Ascending aorta (tissue), 2 donors: Measurements from ENCODE around the gene MTO1. TPM values are rescaled to one million over a fixed set of nuclear protein-coding genes. Genes with fewer than 3 reads are reported as not detected.
"Not testable (repeated sequence)": the region's sequence is repeated elsewhere in the genome, so short reads cannot be mapped to it uniquely, and the experiment has no call there.

Experiments used
- DNase-seq, 2 donors: peaks; one replicate each; pipeline ENCODE4 v3.0.0-alpha.2; 2019; ENCODE audit warnings: low spot score in 2 of 2
- H3K27ac ChIP-seq, 2 donors: fragments of 200-600 bp; sonication (generic); one replicate each; pipeline ENCODE4 v1.5.1; 2016 to 2017; ENCODE audit warnings: mild to moderate bottlenecking in 1 of 2
- H3K27me3 ChIP-seq: fragments of 200-600 bp; sonication (generic); one replicate; pipeline ENCODE4 v1.5.1; 2017
- H3K36me3 ChIP-seq, 2 donors: fragments of 200-600 bp; sonication (generic); one replicate each; pipeline ENCODE4 v1.5.1; 2016
- H3K4me1 ChIP-seq, 2 donors: fragments of 200-600 bp; sonication (generic); one replicate each; pipeline ENCODE4 v1.5.1; 2016 to 2017; ENCODE audit warnings: mild to moderate bottlenecking in 1 of 2
- H3K4me3 ChIP-seq, 2 donors: fragments of 200-600 bp; sonication (generic); one replicate each; pipeline ENCODE4 v1.5.1; 2016 to 2017; ENCODE audit warnings: mild to moderate bottlenecking in 1 of 2
- H3K9me3 ChIP-seq, 2 donors: fragments of 200-600 bp; sonication (generic); one replicate each; pipeline ENCODE4 v1.5.1; 2016
- intact Hi-C: fragments of 100-400 bp; cut with DNase I; formaldehyde crosslinking; loops from one replicate; pipeline ENCODE4 v1.15.1; 2023
- total RNA-seq: library from RNA; depleted of rRNA; stranded (reverse); fragments of >200 nt; gene quantifications from one replicate; pipeline ENCODE4 v1.1.0, GENCODE V29; 2016
- TF ChIP-seq, protein P1 (sequence below), 3 experiments: fragments of 200-600 bp in 2 of 3; fragments of 450-650 bp in 1 of 3; sonication (generic) in 2 of 3; IDR thresholded peaks; one replicate each; pipeline ENCODE4 v1.5.1; 2016 to 2019; ENCODE audit warnings: antibody characterized with exemption in 3 of 3, mild to moderate bottlenecking in 1 of 3, moderate library complexity in 1 of 3

The MTO1 gene
- total RNA-seq, 1 donor from 2014 or later = 12.5 TPM

DNA sequence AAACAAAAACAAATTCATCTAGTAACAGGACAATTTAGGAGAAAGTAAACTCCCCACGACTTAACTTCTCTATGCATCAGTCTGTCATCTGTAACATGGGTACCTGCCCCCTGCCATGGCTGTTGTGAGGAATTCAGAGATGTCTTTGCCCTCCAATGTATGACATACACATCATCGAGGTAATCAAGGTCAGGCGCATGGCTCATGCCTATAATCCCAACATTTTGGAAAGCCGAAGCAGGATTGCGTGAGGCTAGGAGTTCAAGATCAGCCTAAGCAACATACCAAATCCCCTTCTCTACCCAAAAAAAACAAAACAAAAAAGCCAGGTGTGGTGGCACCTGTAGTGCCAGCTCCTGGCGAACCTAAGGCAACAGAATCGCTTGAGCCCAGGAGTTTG lies 50.3 kb downstream of the MTO1 start:
- H3K27ac ChIP-seq = no peak overlapping the region
- H3K36me3 ChIP-seq = peaks cover 15 to 36% of the 10 kb centered on the region in 2 donors
- H3K4me3 ChIP-seq = no peak overlapping the region
- H3K4me1 ChIP-seq = peaks cover 2 to 16% of the 10 kb centered on the region in 2 donors
- intact Hi-C loops = no loop called here
- no peaks in the 10 kb centered on the region for H3K9me3 ChIP-seq
- no peak for DNase-seq
- TF ChIP-seq, protein P1, sequence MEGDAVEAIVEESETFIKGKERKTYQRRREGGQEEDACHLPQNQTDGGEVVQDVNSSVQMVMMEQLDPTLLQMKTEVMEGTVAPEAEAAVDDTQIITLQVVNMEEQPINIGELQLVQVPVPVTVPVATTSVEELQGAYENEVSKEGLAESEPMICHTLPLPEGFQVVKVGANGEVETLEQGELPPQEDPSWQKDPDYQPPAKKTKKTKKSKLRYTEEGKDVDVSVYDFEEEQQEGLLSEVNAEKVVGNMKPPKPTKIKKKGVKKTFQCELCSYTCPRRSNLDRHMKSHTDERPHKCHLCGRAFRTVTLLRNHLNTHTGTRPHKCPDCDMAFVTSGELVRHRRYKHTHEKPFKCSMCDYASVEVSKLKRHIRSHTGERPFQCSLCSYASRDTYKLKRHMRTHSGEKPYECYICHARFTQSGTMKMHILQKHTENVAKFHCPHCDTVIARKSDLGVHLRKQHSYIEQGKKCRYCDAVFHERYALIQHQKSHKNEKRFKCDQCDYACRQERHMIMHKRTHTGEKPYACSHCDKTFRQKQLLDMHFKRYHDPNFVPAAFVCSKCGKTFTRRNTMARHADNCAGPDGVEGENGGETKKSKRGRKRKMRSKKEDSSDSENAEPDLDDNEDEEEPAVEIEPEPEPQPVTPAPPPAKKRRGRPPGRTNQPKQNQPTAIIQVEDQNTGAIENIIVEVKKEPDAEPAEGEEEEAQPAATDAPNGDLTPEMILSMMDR (IDR thresholded peaks at IDR 0.05) = no peak
- H3K27me3 ChIP-seq = no peaks in the 10 kb centered on the region

DNA sequence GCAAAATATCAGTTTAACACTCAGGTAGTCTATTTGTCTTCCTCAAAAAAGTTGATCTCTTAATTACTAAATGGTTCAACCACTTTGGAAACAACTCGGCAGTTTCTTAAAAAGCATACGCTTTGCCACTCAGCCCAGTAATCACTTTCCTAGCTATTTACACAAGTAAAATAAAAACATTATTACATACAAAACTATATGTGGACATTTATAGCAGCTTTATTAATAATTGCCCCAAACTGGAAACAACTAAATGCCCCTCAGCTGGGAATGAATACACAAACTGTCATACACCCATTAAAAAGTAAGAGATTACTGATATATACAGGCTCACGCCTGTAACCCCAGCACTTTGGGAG lies 51.9 kb downstream of the MTO1 start:
- H3K4me3 ChIP-seq = no peak overlapping the region
- intact Hi-C loops = no loop called here
- DNase-seq = no peak
- no peak overlapping the region for H3K27ac ChIP-seq
- TF ChIP-seq, protein P1 (IDR thresholded peaks at IDR 0.05) = no peak
- no peaks in the 10 kb centered on the region for H3K27me3 ChIP-seq
- peaks cover 12 to 26% of the 10 kb centered on the region in 2 donors for H3K4me1 ChIP-seq
- H3K9me3 ChIP-seq = no peaks in the 10 kb centered on the region
- peaks cover 26 to 50% of the 10 kb centered on the region in 2 donors for H3K36me3 ChIP-seq

DNA sequence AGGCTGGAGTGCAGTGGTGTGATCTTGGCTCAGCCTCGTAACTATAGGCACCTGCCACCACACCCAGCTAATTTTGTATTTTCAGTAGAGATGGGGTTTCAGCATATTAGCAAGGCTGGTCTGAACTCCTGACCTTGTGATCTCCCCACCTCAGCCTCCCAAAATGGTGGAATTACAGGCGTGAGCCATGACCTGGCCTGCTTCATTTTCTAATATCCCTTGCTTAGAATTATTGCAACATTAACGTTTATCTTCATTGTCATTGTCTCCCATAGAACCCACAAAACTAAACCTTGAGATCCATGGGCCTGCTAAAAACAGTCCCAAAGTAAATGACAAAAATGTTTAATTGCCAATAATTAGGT lies 53.2 kb downstream of the MTO1 start:
- Histone ChIP-seq H3K4me1 (peaks cover 15 to 36% of the 10 kb centered on the region in 2 donors), H3K9me3 (no peaks in the 10 kb centered on the region), H3K36me3 (peaks cover 36 to 61% of the 10 kb centered on the region in 2 donors), H3K27ac (peak overlapping the region in 1 of 2 donors; percentile 64), H3K4me3 (no peak overlapping the region), H3K27me3 (no peaks in the 10 kb centered on the region)
- no peak for DNase-seq
- TF ChIP-seq, protein P1 (IDR thresholded peaks at IDR 0.05) = no peak
- intact Hi-C loops = no loop called here

DNA sequence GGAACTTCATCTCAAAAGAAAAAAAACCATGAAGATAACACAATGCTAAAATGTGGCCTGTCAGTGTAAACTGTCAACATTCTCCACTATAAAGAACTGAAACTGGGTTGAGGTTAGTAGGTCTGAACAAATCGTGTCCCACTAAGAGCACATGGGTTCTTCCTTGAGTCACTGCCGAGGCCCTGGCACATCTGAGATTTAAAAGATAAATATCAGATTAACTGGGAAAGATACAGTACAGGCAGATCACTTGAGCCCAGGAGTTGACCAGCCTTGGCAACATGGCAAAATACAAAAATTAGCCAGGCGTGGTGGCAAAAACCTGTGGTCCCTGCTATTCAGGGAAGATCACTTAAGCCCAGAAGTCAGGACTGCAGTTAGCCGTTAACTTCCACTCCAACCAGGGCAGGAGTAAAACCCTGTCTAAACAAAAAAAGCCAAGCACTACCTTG lies 53.7 kb downstream of the MTO1 start:
- Histone ChIP-seq H3K9me3 (no peaks in the 10 kb centered on the region), H3K36me3 (peaks cover 39 to 66% of the 10 kb centered on the region in 2 donors), H3K27ac (peak overlapping the region in 1 of 2 donors; percentile 64), H3K4me3 (peak overlapping the region in 1 of 2 donors; percentile 20), H3K4me1 (peaks cover 15 to 36% of the 10 kb centered on the region in 2 donors), H3K27me3 (no peaks in the 10 kb centered on the region)
- intact Hi-C loops = no loop called here
- DNase-seq = no peak
- TF ChIP-seq, protein P1 (IDR thresholded peaks at IDR 0.05) = no peak

DNA sequence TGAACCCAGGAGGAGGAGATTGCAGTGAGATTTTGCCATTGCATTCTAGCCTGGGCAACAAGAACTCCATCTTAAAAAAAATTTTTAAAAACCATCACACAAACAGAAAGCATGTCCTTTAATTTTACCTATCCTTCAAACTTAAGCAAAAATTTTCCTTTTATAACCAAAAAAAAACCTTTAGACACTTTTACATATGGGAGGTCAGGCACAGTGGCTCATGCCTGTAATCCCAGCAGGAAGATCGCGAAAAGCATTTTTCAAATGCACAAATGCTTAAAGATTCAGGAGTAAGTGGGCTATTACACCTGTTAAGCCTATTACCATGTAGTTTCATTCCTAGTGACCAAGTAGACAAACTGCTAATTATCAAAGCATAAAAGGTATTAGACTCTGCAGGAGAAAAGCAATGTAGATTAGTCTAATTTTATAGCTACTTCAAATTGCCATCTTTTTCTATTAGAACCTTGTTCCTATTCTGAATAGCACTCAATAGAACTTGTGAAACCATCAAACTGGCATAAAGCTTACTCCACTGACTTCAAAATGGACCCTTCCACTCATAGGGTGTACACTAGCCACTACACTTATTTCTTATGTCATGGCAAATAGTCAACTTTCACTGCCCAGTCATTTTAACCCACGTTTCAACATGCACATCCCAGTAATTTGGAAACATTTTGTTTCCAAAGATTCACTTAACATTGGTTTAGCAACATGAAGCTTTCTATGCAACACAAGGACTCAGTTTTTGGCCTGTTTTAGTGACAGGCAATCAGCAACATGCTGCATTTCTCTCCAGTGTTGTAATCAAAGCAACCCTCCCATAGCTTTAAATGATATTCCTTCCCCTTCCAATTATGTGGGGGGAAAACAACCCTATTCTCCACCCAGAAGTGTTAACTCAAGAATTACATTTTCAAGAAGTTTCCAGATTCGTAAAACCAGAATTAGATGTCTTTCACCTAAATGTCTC lies 55.3 kb downstream of the MTO1 start:
- Histone ChIP-seq H3K4me3 (peak overlapping the region; percentile 24 to 32), H3K36me3 (peaks cover 39 to 62% of the 10 kb centered on the region in 2 donors), H3K4me1 (peaks cover 15 to 36% of the 10 kb centered on the region in 2 donors), H3K27ac (peak overlapping the region; percentile 3 to 64), H3K9me3 (no peaks in the 10 kb centered on the region), H3K27me3 (no peaks in the 10 kb centered on the region)
- TF ChIP-seq, protein P1 (IDR thresholded peaks at IDR 0.05) = no peak
- no peak for DNase-seq
- intact Hi-C loops = loop anchor here (1.0 kb wide), 1 partner anchor 92 kb away; no protein-coding TSS in a partner anchor

DNA sequence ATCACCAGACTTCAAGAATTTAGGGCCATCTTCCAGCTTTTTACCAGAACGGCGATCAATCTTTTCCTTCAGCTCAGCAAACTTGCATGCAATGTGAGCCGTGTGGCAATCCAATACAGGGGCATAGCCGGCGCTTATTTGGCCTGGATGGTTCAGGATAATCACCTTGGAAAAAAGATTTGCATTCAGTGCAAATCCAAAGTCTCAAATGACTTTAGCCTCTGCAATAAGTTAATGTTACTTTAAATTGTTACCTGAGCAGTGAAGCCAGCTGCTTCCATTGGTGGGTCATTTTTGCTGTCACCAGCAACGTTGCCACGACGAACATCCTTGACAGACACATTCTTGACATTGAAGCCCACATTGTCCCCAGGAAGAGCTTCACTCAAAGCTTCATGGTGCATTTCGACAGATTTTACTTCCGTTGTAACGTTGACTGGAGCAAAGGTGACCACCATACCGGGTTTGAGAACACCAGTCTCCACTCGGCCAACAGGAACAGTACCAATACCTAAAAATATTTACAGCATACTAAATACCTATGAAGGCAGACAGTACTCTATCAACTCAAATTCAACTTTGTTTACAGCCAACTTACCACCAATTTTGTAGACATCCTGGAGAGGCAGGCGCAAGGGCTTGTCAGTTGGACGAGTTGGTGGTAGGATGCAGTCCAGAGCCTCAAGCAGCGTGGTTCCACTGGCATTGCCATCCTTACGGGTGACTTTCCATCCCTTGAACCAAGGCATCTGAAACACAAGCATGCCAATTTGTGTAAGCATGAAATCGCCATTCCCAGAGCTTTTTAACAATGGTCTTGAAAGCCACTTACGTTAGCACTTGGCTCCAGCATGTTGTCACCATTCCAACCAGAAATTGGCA lies 56.8 kb downstream of the MTO1 start:
- H3K9me3 ChIP-seq, intact Hi-C loops, DNase-seq, H3K27me3 ChIP-seq: not testable (repeated sequence)
- Histone ChIP-seq H3K27ac (peak overlapping the region in 1 of 2 donors; percentile 100), H3K4me3 (peak overlapping the region; percentile 40 to 70), H3K4me1 (peaks cover 15 to 43% of the 10 kb centered on the region in 2 donors), H3K36me3 (peaks cover 39 to 52% of the 10 kb centered on the region in 2 donors)

DNA sequence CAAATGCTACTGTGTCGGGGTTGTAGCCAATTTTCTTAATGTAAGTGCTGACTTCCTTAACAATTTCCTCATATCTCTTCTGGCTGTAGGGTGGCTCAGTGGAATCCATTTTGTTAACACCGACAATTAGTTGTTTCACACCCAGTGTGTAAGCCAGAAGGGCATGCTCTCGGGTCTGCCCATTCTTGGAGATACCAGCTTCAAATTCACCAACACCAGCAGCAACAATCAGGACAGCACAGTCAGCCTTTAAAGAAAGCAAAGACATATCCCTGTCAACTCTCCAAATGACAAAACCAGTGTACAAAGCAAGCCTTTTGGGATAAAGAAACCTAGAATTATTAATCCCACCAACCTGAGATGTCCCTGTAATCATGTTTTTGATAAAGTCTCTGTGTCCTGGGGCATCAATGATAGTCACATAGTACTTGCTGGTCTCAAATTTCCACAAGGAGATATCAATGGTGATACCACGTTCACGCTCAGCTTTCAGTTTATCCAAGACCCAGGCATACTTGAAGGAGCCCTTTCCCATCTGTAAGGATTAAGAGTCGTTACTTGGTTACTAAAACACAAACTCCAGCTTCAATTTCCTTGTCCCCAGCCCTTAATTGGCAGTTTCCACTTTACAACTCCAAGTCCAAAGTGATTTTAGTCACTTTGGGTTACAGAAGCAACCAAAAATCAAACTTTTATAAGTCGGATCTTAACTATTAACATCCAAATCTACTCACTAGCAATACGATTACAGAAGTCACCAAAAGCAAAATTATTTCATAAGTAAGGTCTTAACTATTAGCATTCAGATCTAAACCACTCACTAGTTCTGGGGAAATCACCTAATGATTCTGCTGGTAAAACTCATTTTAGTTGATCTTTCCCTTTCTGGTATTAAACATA lies 57.7 kb downstream of the MTO1 start:
- peaks cover 39 to 52% of the 10 kb centered on the region in 2 donors for H3K36me3 ChIP-seq
- intact Hi-C loops = not testable (repeated sequence)
- peak overlapping the region; percentile 100 for H3K27ac ChIP-seq

More for the DNA sequence above, 57.7 kb downstream of the MTO1 start:
- not testable (repeated sequence) for H3K27me3 ChIP-seq, H3K9me3 ChIP-seq, DNase-seq
- peak overlapping the region; percentile 70 to 78 for H3K4me3 ChIP-seq
- H3K4me1 ChIP-seq = peaks cover 15 to 44% of the 10 kb centered on the region in 2 donors
